Muscle of leg (tissue), 11 donors: ENCODE results near the gene GORASP1. TPM values are rescaled to one million over a fixed set of nuclear protein-coding genes. Genes with fewer than 3 reads are reported as not detected.
"Not testable (repeated sequence)": the region's sequence is repeated elsewhere in the genome, so short reads cannot be mapped to it uniquely, and the experiment has no call there.

Experiments
- DNase-seq: peaks from one replicate; pipeline ENCODE4 v3.0.0; 2013
- H3K27ac ChIP-seq: one replicate; pipeline ENCODE4 v1.5.1; 2013; ENCODE audit warnings: mild to moderate bottlenecking, low read length, control low read depth
- H3K27me3 ChIP-seq: one replicate; pipeline ENCODE4 v1.6.1; 2013; ENCODE audit warnings: low read length; ENCODE audit not compliant: control insufficient read depth, insufficient read depth
- H3K36me3 ChIP-seq: one replicate; pipeline ENCODE4 v1.6.1; 2013; ENCODE audit warnings: low read length; ENCODE audit not compliant: control insufficient read depth, insufficient read depth
- H3K4me1 ChIP-seq: one replicate; pipeline ENCODE4 v1.6.1; 2013; ENCODE audit warnings: low read length; ENCODE audit not compliant: control insufficient read depth, insufficient read depth
- H3K4me3 ChIP-seq: one replicate; pipeline ENCODE4 v1.5.1; 2013; ENCODE audit warnings: low read length, control low read depth
- H3K9me3 ChIP-seq: replicated peaks from 2 replicates; pipeline ENCODE4 v1.6.1; 2013; ENCODE audit warnings: low read depth, low read length; ENCODE audit not compliant: control insufficient read depth
- WGBS: methylation state at CpG from one replicate; pipeline ENCODE4 v1.1.5; 2013; ENCODE audit warnings: missing lambda C conversion rate; ENCODE audit not compliant: insufficient coverage; 5-methylcytosine and 5-hydroxymethylcytosine counted together
- polyA plus RNA-seq, 8 donors: library from polyadenylated mRNA; unstranded; fragments of 120-200 nt; gene quantifications; one replicate each; pipeline versions ENCODE4 v1.2.1 to v1.2.3, GENCODE V29; 2013; ENCODE audit warnings: inconsistent platforms in 1 of 8, low replicate concordance in 1 of 8; ENCODE audit not compliant: insufficient read length in 8 of 8, insufficient read depth in 1 of 8
- total RNA-seq: library from RNA; stranded (reverse); fragments of 120-200 nt; gene quantifications from one replicate; pipeline ENCODE4 v1.2.4, GENCODE V29; 2013

GORASP1 gene
- total and polyA plus RNA-seq, 9 donors = 28.8 to 41.8 (median 34.5) TPM

- Histone ChIP-seq H3K36me3 (peaks cover 19% of the 10 kb centered on the region), H3K9me3 (no peaks in the 10 kb centered on the region), H3K4me3 (no peak overlapping the region), H3K27me3 (no peaks in the 10 kb centered on the region), H3K27ac (no peak overlapping the region), H3K4me1 (no peaks in the 10 kb centered on the region)
- no peak for DNase-seq
- WGBS = 69% methylated on average over 1 of the region's 1 CpG
Measured at GRCh38 chr3:39067286-39067685, 40.1 kb downstream of the GORASP1 start.

GRCh38 chr3:39065197-39065596 lies 42.2 kb downstream of the GORASP1 start:
- DNase-seq = peak; percentile 13
- H3K9me3 ChIP-seq = no peaks in the 10 kb centered on the region

GRCh38 chr3:39064646-39065045 lies 42.8 kb downstream of the GORASP1 start:
- Histone ChIP-seq H3K27ac (no peak overlapping the region), H3K4me3 (no peak overlapping the region), H3K27me3 (no peaks in the 10 kb centered on the region), H3K4me1 (no peaks in the 10 kb centered on the region), H3K9me3 (no peaks in the 10 kb centered on the region), H3K36me3 (peaks cover 16% of the 10 kb centered on the region)
- DNase-seq = no peak
- no CpG with 5 or more reads among the region's 1 CpG for WGBS

More at GRCh38 chr3:39065197-39065596, 42.2 kb downstream of the GORASP1 start:
- Histone ChIP-seq H3K36me3 (peaks cover 16% of the 10 kb centered on the region), H3K4me3 (no peak overlapping the region), H3K4me1 (no peaks in the 10 kb centered on the region), H3K27ac (no peak overlapping the region), H3K27me3 (no peaks in the 10 kb centered on the region)
- WGBS = no CpG with 5 or more reads among the region's 1 CpG

GRCh38 chr3:39063143-39063542 lies 44.3 kb downstream of the GORASP1 start:
- H3K27me3 ChIP-seq = no peaks in the 10 kb centered on the region
- peaks cover 10% of the 10 kb centered on the region for H3K36me3 ChIP-seq
- no peaks in the 10 kb centered on the region for H3K9me3 ChIP-seq
- no peaks in the 10 kb centered on the region for H3K4me1 ChIP-seq
- H3K4me3 ChIP-seq = no peak overlapping the region
- no peak overlapping the region for H3K27ac ChIP-seq
- no peak for DNase-seq
- no CpG with 5 or more reads among the region's 3 CpGs for WGBS

GRCh38 chr3:39062180-39062579 lies 45.2 kb downstream of the GORASP1 start:
- Histone ChIP-seq H3K36me3 (peaks cover 4% of the 10 kb centered on the region), H3K4me1 (no peaks in the 10 kb centered on the region), H3K4me3 (no peak overlapping the region), H3K27ac (no peak overlapping the region), H3K9me3 (no peaks in the 10 kb centered on the region), H3K27me3 (no peaks in the 10 kb centered on the region)
- WGBS = 42% methylated on average over 1 of the region's 1 CpG
- no peak for DNase-seq

- no CpG with 5 or more reads among the region's 2 CpGs for WGBS
- H3K36me3 ChIP-seq, H3K27me3 ChIP-seq, H3K4me1 ChIP-seq, H3K9me3 ChIP-seq, DNase-seq, H3K4me3 ChIP-seq, H3K27ac ChIP-seq: not testable (repeated sequence)
Measured at GRCh38 chr3:39061228-39061627, 46.2 kb downstream of the GORASP1 start.

- no peak for DNase-seq
- H3K36me3 ChIP-seq = no peaks in the 10 kb centered on the region
- no peaks in the 10 kb centered on the region for H3K27me3 ChIP-seq
- H3K4me3 ChIP-seq = no peak overlapping the region
- H3K4me1 ChIP-seq = peaks cover 4% of the 10 kb centered on the region
- WGBS = no CpG with 5 or more reads among the region's 3 CpGs
- no peak overlapping the region for H3K27ac ChIP-seq
- no peaks in the 10 kb centered on the region for H3K9me3 ChIP-seq
Measured at GRCh38 chr3:39056151-39056550, 51.3 kb downstream of the GORASP1 start.

GRCh38 chr3:39053696-39054095 lies 53.7 kb downstream of the GORASP1 start:
- no CpG with 5 or more reads among the region's 2 CpGs for whole genome bisulfite sequencing
- H3K4me3 ChIP-seq = no peak overlapping the region
- peaks cover 4% of the 10 kb centered on the region for H3K4me1 ChIP-seq
- no peaks in the 10 kb centered on the region for H3K9me3 ChIP-seq
- no peak overlapping the region for H3K27ac ChIP-seq
- DNase-seq = no peak
- no peaks in the 10 kb centered on the region for H3K27me3 ChIP-seq
- H3K36me3 ChIP-seq = no peaks in the 10 kb centered on the region

GRCh38 chr3:39052583-39052982 lies 54.8 kb downstream of the GORASP1 start:
- no CpG with 5 or more reads among the region's 11 CpGs for WGBS
- H3K27me3 ChIP-seq = no peaks in the 10 kb centered on the region
- DNase-seq = no peak
- H3K27ac ChIP-seq = peak overlapping the region; percentile 87
- H3K4me3 ChIP-seq = peak overlapping the region; percentile 68
- H3K9me3 ChIP-seq = no peaks in the 10 kb centered on the region
- H3K4me1 ChIP-seq = peaks cover 4% of the 10 kb centered on the region
- no peaks in the 10 kb centered on the region for H3K36me3 ChIP-seq

GRCh38 chr3:39051649-39052561 lies 55.5 kb downstream of the GORASP1 start, which contains the start of the genes SCN11A and WDR48:
Gene SCN11A, minus strand, starts transcription at chr3:39051944. Its CDS starts 101,582 bp downstream, at chr3:38950362.
Gene WDR48, plus strand, starts transcription at chr3:39052016. Its CDS starts 10 bp downstream, at chr3:39052026.
- Histone ChIP-seq H3K36me3 (no peaks in the 10 kb centered on the region), H3K9me3 (no peaks in the 10 kb centered on the region), H3K4me3 (peak within 1 kb of the TSS; percentile 68), H3K4me1 (peaks cover 4% of the 10 kb centered on the region), H3K27ac (peak within 1 kb of the TSS; percentile 87), H3K27me3 (no peaks in the 10 kb centered on the region)
- DNase-seq = peak; percentile 98
- WGBS = under 1% methylated on average over 42 of the region's 68 CpGs
